SK-N-MC (cell line): ENCODE data around the gene BGLAP.

ENCODE experiments used
- EZH2 ChIP-seq: fragments of 200-600 bp; sonication (generic); IDR thresholded peaks from one replicate; pipeline ENCODE4 v1.6.1; 2017; ENCODE audit warnings: antibody characterized with exemption
- FOXP2 ChIP-seq: optimal IDR thresholded peaks from 2 replicates; pipeline ENCODE3; 2011; ENCODE audit warnings: mild to moderate bottlenecking, moderate library complexity; ENCODE audit not compliant: insufficient read depth; ENCODE audit errors: extremely low read length, control extremely low read depth
- POLR2AphosphoS5 ChIP-seq: IDR thresholded peaks from 2 replicates; pipeline ENCODE4 v1.6.1; 2012; ENCODE audit warnings: mild to moderate bottlenecking, low read depth, low read length, borderline replicate concordance

- no peak for TF ChIP-seq EZH2
- no peak for TF ChIP-seq POLR2AphosphoS5
- TF ChIP-seq FOXP2: no peak
These were observed 39.3 kb downstream of the BGLAP start for GRCh38 chr1:156281281-156281680.
